H9 (cell line): ENCODE measurements around the gene LAMC1. TPM values are rescaled to one million over a fixed set of nuclear protein-coding genes. Genes with fewer than 3 reads are reported as not detected.

ENCODE experiments used
- DNase-seq: peaks from one replicate; pipeline ENCODE4 v3.0.0-alpha.2; 2017
- H2AFZ ChIP-seq: one replicate; pipeline ENCODE4 v1.6.1; 2013; ENCODE audit warnings: mild to moderate bottlenecking, low read length, control low read depth, moderate library complexity
- H2AK5ac ChIP-seq: 2 replicates; pipeline ENCODE4 v1.6.1; 2013; ENCODE audit warnings: low read length, control low read depth, mixed read lengths; ENCODE audit not compliant: insufficient read length
- H2BK120ac ChIP-seq: one replicate; pipeline ENCODE4 v1.6.1; 2013; ENCODE audit warnings: low read depth, mild to moderate bottlenecking, low read length, control low read depth, inconsistent platforms; ENCODE audit not compliant: poor library complexity, severe bottlenecking
- H2BK12ac ChIP-seq: 2 replicates; pipeline ENCODE4 v1.6.1; 2013; ENCODE audit warnings: low read length, control low read depth, mixed read lengths, low read depth; ENCODE audit not compliant: insufficient read length
- H2BK15ac ChIP-seq: 2 replicates; pipeline ENCODE4 v1.6.1; 2013; ENCODE audit warnings: low read depth, low read length, control low read depth
- H2BK20ac ChIP-seq: one replicate; pipeline ENCODE4 v1.6.1; 2013; ENCODE audit warnings: low read depth, mild to moderate bottlenecking, low read length, control low read depth, inconsistent platforms; ENCODE audit not compliant: poor library complexity, severe bottlenecking
- H2BK5ac ChIP-seq: 2 replicates; pipeline ENCODE4 v1.6.1; 2013; ENCODE audit warnings: low read length, control low read depth, mixed read lengths; ENCODE audit not compliant: insufficient read length
- H3K14ac ChIP-seq: 2 replicates; pipeline ENCODE4 v1.6.1; 2013; ENCODE audit warnings: low read length, control low read depth; ENCODE audit not compliant: insufficient read depth
- H3K18ac ChIP-seq: 2 replicates; pipeline ENCODE4 v1.6.1; 2013; ENCODE audit warnings: low read depth, mild to moderate bottlenecking, mixed read lengths, low read length, control low read depth; ENCODE audit not compliant: insufficient read length
- H3K23ac ChIP-seq: 2 replicates; pipeline ENCODE4 v1.6.1; 2013; ENCODE audit warnings: low read length, control low read depth, mixed read lengths, low read depth; ENCODE audit not compliant: insufficient read length
- H3K23me2 ChIP-seq: 2 replicates; pipeline ENCODE4 v1.6.1; 2013; ENCODE audit warnings: low read depth, mild to moderate bottlenecking, mixed read lengths, low read length, control low read depth; ENCODE audit not compliant: insufficient read length, poor library complexity, severe bottlenecking
- H3K27ac ChIP-seq: 2 replicates; pipeline ENCODE4 v1.5.1; 2013; ENCODE audit warnings: low read length, control low read depth, mixed read lengths, low read depth; ENCODE audit not compliant: insufficient read length
- H3K27me3 ChIP-seq: 2 replicates; pipeline ENCODE4 v1.6.1; 2013; ENCODE audit warnings: low read length, control low read depth, inconsistent platforms; ENCODE audit not compliant: insufficient read depth
- H3K4ac ChIP-seq: 2 replicates; pipeline ENCODE4 v1.6.1; 2013; ENCODE audit warnings: low read depth, mild to moderate bottlenecking, control low read depth, inconsistent platforms, low read length, moderate library complexity
- H3K4me1 ChIP-seq: 2 replicates; pipeline ENCODE4 v1.6.1; 2013; ENCODE audit warnings: low read length, control low read depth, inconsistent platforms; ENCODE audit not compliant: insufficient read depth
- H3K4me2 ChIP-seq: 2 replicates; pipeline ENCODE4 v1.6.1; 2013; ENCODE audit warnings: low read length, control low read depth, mixed read lengths; ENCODE audit not compliant: insufficient read length, insufficient read depth
- H3K56ac ChIP-seq: 2 replicates; pipeline ENCODE4 v1.6.1; 2013; ENCODE audit warnings: low read depth, mild to moderate bottlenecking, mixed read lengths, low read length, control low read depth; ENCODE audit not compliant: insufficient read length
- H3K79me1 ChIP-seq: 2 replicates; pipeline ENCODE4 v1.6.1; 2013; ENCODE audit warnings: low read depth, mild to moderate bottlenecking, moderate library complexity, low read length, control low read depth, inconsistent platforms; ENCODE audit not compliant: insufficient read depth, poor library complexity, severe bottlenecking
- H3K79me2 ChIP-seq: 2 replicates; pipeline ENCODE4 v1.6.1; 2013; ENCODE audit warnings: low read length, control low read depth, inconsistent platforms; ENCODE audit not compliant: insufficient read depth
- H3K9ac ChIP-seq: 2 replicates; pipeline ENCODE4 v1.6.1; 2013; ENCODE audit warnings: low read length, control low read depth, mixed read lengths; ENCODE audit not compliant: insufficient read length; ENCODE audit errors: extremely low read depth
- H3K9me3 ChIP-seq: one replicate; pipeline ENCODE4 v1.6.1; 2013; ENCODE audit warnings: low read depth, low read length, inconsistent platforms; ENCODE audit not compliant: control insufficient read depth
- H3T11ph ChIP-seq: one replicate; pipeline ENCODE4 v1.6.1; 2013; ENCODE audit warnings: mild to moderate bottlenecking, low read length, control low read depth, inconsistent platforms
- H4K20me1 ChIP-seq: one replicate; pipeline ENCODE4 v1.6.1; 2013; ENCODE audit not compliant: control insufficient read depth, insufficient read length, insufficient read depth
- H4K5ac ChIP-seq: 2 replicates; pipeline ENCODE4 v1.6.1; 2013; ENCODE audit warnings: low read depth, mild to moderate bottlenecking, mixed read lengths, low read length, control low read depth; ENCODE audit not compliant: insufficient read length
- H4K8ac ChIP-seq: replicated peaks from 2 replicates; pipeline ENCODE4 v1.6.1; 2013; ENCODE audit warnings: low read length, control low read depth, mixed read lengths, low read depth; ENCODE audit not compliant: insufficient read length
- H4K91ac ChIP-seq: 2 replicates; pipeline ENCODE4 v1.6.1; 2013; ENCODE audit warnings: low read depth, mild to moderate bottlenecking, moderate library complexity, mixed read lengths, low read length, control low read depth; ENCODE audit not compliant: insufficient read length
- H3K27ac Mint-ChIP-seq, 3 experiments: 2 replicates in 2 of 3; 3 replicates in 1 of 3; pipeline ENCODE4 v1.8.0; 2020 to 2021; ENCODE audit warnings: mixed read lengths in 3 of 3, mild to moderate bottlenecking in 1 of 3, moderate library complexity in 1 of 3
- H3K27me3 Mint-ChIP-seq: 2 replicates; pipeline ENCODE4 v1.8.0; 2021; ENCODE audit warnings: low read depth, mild to moderate bottlenecking, moderate library complexity, mixed read lengths
- H3K36me3 Mint-ChIP-seq, 3 experiments: 2 replicates in 2 of 3; 3 replicates in 1 of 3; pipeline ENCODE4 v1.8.0; 2020 to 2021; ENCODE audit warnings: low read depth in 3 of 3, mixed read lengths in 3 of 3; ENCODE audit not compliant: insufficient read depth in 1 of 3
- H3K4me1 Mint-ChIP-seq, 2 experiments: 2 replicates each; pipeline ENCODE4 v1.8.0; 2020; ENCODE audit warnings: mixed read lengths in 2 of 2
- H3K4me3 Mint-ChIP-seq, 2 experiments: 2 replicates in 1 of 2; 3 replicates in 1 of 2; pipeline ENCODE4 v1.8.0; 2020 to 2021; ENCODE audit warnings: mild to moderate bottlenecking in 2 of 2, mixed read lengths in 2 of 2, moderate library complexity in 1 of 2
- H3K9me3 Mint-ChIP-seq, 2 experiments: 2 replicates in 1 of 2; 3 replicates in 1 of 2; pipeline ENCODE4 v1.8.0; 2020; ENCODE audit warnings: mild to moderate bottlenecking in 2 of 2, mixed read lengths in 2 of 2, moderate library complexity in 1 of 2
- WGBS: extraction: QIAGEN DNeasy Blood & Tissue Kit; methylation state at CpG from one replicate; pipeline ENCODE4 v1.1.7; 2013; ENCODE audit warnings: missing lambda C conversion rate, low lambda C conversion rate, mixed read lengths; ENCODE audit not compliant: insufficient read length; ENCODE audit errors: extremely low coverage; 5-methylcytosine and 5-hydroxymethylcytosine counted together
- total RNA-seq: library from RNA; stranded (reverse); gene quantifications from 2 replicates; pipeline ENCODE4 v1.2.1, GENCODE V29; 2021
- TF ChIP-seq, protein P1 (sequence below): fragments of 200-600 bp; sonication (generic); conservative IDR thresholded peaks from 3 replicates; pipeline ENCODE4 v1.8.0; 2021; ENCODE audit warnings: antibody characterized with exemption, mild to moderate bottlenecking

Gene LAMC1
- total RNA-seq, 1 experiment from 2014 or later, result 96.2 TPM

DNA sequence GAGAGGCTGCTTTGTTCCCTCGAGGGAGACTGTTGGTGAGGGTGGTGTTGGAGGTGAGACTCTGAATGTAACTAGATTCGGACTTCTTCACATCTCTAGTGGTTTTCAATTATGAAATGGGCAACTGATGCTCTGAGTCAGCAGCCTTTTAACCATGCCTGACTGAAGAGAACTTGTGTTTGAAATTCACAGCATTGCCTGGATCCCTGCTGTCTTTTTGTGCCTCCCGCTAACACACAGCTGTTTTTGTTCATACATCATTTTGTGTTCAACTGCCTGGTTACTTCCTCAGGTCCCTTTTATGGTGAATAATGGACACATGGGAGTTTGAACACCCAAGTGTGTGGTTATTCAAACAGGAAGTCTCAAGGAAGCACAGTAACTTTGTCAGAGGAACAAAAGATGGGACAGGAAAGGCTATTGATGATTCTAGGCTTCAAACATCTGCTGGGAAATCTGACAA lies 16.8 kb downstream of the LAMC1 start:
- peaks cover 4% of the 10 kb centered on the region; the same call in 1 of the 2 replicates for H3K4me1 ChIP-seq
- H3K4me2 ChIP-seq, result no peak overlapping the region
- H3K23me2 ChIP-seq, result no peaks in the 10 kb centered on the region
- H2BK120ac ChIP-seq, result no peak overlapping the region
- H4K20me1 ChIP-seq, result no peaks in the 10 kb centered on the region
- no peak overlapping the region for H4K91ac ChIP-seq
- Mint-ChIP-seq H3K27me3 (peaks cover 2% of the 10 kb centered on the region; the same call in 1 of the 2 replicates), H3K9me3 (no peaks in the 10 kb centered on the region), H3K4me3 (no peak overlapping the region), H3K36me3 (no peaks in the 10 kb centered on the region), H3K27ac (peak overlapping the region in 1 of 3 experiments; percentile 17; a peak in 3 of 7 replicates), H3K4me1 (peaks cover 48 to 58% of the 10 kb centered on the region in 2 experiments)
- no peak overlapping the region for H2AK5ac ChIP-seq
- H3K9ac ChIP-seq, result no peak overlapping the region
- H4K5ac ChIP-seq, result no peak overlapping the region
- H3K9me3 ChIP-seq, result no peaks in the 10 kb centered on the region
- no peak overlapping the region for H2BK15ac ChIP-seq
- no peak for DNase-seq
- H2BK12ac ChIP-seq, result no peak overlapping the region
- H2AFZ ChIP-seq, result no peak overlapping the region
- no peaks in the 10 kb centered on the region for H3K27me3 ChIP-seq
- H3K18ac ChIP-seq, result no peak overlapping the region
- no peak overlapping the region for H3K56ac ChIP-seq
- no peak overlapping the region for H3K27ac ChIP-seq
- no peak overlapping the region for H2BK5ac ChIP-seq
- TF ChIP-seq, protein P1, sequence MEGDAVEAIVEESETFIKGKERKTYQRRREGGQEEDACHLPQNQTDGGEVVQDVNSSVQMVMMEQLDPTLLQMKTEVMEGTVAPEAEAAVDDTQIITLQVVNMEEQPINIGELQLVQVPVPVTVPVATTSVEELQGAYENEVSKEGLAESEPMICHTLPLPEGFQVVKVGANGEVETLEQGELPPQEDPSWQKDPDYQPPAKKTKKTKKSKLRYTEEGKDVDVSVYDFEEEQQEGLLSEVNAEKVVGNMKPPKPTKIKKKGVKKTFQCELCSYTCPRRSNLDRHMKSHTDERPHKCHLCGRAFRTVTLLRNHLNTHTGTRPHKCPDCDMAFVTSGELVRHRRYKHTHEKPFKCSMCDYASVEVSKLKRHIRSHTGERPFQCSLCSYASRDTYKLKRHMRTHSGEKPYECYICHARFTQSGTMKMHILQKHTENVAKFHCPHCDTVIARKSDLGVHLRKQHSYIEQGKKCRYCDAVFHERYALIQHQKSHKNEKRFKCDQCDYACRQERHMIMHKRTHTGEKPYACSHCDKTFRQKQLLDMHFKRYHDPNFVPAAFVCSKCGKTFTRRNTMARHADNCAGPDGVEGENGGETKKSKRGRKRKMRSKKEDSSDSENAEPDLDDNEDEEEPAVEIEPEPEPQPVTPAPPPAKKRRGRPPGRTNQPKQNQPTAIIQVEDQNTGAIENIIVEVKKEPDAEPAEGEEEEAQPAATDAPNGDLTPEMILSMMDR, result no peak
- H3T11ph ChIP-seq, result no peak overlapping the region
- no peak overlapping the region for H3K23ac ChIP-seq
- H3K79me2 ChIP-seq, result peaks cover 6% of the 10 kb centered on the region; the same call in 1 of the 2 replicates
- no peak overlapping the region for H3K14ac ChIP-seq
- no CpG with 5 or more reads among the region's 3 CpGs for WGBS
- H3K79me1 ChIP-seq, result no peaks in the 10 kb centered on the region
- H2BK20ac ChIP-seq, result no peak overlapping the region
- no peak overlapping the region for H3K4ac ChIP-seq
- no peak overlapping the region for H4K8ac ChIP-seq
